HL-60 (cell line): ENCODE data around the gene KNL1.

Experiments used
- DNase-seq, 2 experiments: peaks; one replicate each; pipeline ENCODE4 v3.0.0-alpha.2; 2010 to 2020; ENCODE audit warnings: low read depth in 1 of 2, low spot score in 1 of 2
- H3K27ac ChIP-seq: fragments of 250-450 bp; sonication (Bioruptor Pico); replicated peaks from 2 replicates; pipeline ENCODE4 v1.5.1; 2020; ENCODE audit warnings: mild to moderate bottlenecking, moderate library complexity
- H3K27me3 ChIP-seq: fragments of 250-450 bp; sonication (Bioruptor Pico); 2 replicates; pipeline ENCODE4 v1.5.1; 2021; ENCODE audit warnings: mild to moderate bottlenecking, moderate library complexity; ENCODE audit not compliant: insufficient read depth, poor library complexity, severe bottlenecking
- H3K4me3 ChIP-seq: replicated peaks from 2 replicates; pipeline ENCODE4 v1.5.1; 2011; ENCODE audit warnings: mild to moderate bottlenecking, control low read depth, low read length; ENCODE audit not compliant: insufficient read depth
- GABPA ChIP-seq: IDR thresholded peaks from 2 replicates; pipeline ENCODE4 v1.6.1; 2012; ENCODE audit warnings: low read depth
- POLR2AphosphoS5 ChIP-seq: IDR thresholded peaks from 2 replicates; pipeline ENCODE4 v1.6.1; 2012; ENCODE audit warnings: low read depth
- SPI1 ChIP-seq: IDR thresholded peaks from 2 replicates; pipeline ENCODE4 v1.6.1; 2012; ENCODE audit warnings: low read depth, mild to moderate bottlenecking, borderline replicate concordance
- TF ChIP-seq, protein P1 (sequence below): IDR thresholded peaks from one replicate; pipeline ENCODE4 v1.5.1; 2011; ENCODE audit warnings: low read length, control low read depth, inconsistent platforms; ENCODE audit not compliant: insufficient read depth
- TF ChIP-seq, protein P2 (sequence below): IDR thresholded peaks from 2 replicates; pipeline ENCODE4 v1.6.1; 2012; ENCODE audit warnings: low read depth; ENCODE audit not compliant: insufficient replicate concordance

Gene KNL1

DNA sequence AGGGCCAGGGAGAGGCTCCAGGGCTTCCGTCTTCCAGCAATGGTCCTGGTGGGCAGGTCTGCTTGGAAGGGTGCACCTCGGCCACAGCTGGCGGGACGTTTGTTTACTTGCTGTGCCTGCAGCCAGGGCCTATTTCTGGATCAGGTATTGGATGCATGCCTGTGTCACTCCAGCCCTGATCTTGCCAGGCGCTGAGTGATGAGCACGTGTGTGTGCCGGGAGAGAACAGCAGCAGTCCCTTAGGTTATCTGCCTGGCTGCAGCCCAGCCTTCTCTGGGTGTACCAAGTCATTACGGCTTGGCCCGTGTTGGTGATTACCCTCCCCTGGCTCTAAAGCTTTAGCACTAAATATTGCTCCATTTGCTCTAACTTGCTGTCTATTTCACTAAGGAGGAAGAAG is 44.2 kb upstream of the KNL1 start:
- no peak for DNase-seq

DNA sequence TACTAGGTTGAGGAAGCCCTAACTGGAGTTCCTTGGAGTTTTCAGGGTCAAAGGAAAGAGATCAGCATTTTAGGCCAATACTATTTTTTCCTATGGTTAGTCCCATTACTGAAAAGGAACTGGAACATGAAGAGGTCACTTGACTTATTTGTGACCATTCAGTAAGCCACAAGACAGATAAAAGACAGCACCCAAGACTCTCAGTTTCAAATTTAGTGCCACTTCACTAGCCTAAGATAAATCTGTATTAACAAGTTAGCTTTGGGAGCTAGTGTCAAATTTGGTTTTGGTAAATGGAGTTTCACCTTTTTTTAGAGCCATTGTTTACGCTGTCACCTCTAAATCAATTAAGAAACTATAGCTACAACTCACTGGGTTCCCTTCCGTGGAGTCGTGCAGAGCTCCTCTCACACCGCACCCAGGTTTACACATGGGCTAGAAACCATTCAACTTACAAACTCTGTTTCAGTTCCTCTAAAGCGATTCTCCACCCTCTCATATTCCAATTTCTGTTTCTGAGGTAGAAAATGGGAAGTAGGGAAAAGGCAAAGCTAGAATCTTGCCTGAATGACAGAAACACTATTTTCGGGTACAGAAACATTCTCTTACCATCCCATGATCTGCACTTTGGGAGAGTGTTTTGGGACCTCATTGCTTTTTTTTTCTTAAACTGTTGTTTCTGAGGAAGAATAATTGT is 43.6 kb upstream of the KNL1 start:
- TF ChIP-seq SPI1 = peak; percentile 39; the same call in 1 of the 2 replicates
- TF ChIP-seq, protein P1, sequence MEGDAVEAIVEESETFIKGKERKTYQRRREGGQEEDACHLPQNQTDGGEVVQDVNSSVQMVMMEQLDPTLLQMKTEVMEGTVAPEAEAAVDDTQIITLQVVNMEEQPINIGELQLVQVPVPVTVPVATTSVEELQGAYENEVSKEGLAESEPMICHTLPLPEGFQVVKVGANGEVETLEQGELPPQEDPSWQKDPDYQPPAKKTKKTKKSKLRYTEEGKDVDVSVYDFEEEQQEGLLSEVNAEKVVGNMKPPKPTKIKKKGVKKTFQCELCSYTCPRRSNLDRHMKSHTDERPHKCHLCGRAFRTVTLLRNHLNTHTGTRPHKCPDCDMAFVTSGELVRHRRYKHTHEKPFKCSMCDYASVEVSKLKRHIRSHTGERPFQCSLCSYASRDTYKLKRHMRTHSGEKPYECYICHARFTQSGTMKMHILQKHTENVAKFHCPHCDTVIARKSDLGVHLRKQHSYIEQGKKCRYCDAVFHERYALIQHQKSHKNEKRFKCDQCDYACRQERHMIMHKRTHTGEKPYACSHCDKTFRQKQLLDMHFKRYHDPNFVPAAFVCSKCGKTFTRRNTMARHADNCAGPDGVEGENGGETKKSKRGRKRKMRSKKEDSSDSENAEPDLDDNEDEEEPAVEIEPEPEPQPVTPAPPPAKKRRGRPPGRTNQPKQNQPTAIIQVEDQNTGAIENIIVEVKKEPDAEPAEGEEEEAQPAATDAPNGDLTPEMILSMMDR = no peak
- TF ChIP-seq, protein P2, sequence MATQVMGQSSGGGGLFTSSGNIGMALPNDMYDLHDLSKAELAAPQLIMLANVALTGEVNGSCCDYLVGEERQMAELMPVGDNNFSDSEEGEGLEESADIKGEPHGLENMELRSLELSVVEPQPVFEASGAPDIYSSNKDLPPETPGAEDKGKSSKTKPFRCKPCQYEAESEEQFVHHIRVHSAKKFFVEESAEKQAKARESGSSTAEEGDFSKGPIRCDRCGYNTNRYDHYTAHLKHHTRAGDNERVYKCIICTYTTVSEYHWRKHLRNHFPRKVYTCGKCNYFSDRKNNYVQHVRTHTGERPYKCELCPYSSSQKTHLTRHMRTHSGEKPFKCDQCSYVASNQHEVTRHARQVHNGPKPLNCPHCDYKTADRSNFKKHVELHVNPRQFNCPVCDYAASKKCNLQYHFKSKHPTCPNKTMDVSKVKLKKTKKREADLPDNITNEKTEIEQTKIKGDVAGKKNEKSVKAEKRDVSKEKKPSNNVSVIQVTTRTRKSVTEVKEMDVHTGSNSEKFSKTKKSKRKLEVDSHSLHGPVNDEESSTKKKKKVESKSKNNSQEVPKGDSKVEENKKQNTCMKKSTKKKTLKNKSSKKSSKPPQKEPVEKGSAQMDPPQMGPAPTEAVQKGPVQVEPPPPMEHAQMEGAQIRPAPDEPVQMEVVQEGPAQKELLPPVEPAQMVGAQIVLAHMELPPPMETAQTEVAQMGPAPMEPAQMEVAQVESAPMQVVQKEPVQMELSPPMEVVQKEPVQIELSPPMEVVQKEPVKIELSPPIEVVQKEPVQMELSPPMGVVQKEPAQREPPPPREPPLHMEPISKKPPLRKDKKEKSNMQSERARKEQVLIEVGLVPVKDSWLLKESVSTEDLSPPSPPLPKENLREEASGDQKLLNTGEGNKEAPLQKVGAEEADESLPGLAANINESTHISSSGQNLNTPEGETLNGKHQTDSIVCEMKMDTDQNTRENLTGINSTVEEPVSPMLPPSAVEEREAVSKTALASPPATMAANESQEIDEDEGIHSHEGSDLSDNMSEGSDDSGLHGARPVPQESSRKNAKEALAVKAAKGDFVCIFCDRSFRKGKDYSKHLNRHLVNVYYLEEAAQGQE = no peak
- TF ChIP-seq GABPA = no peak
- no peak for TF ChIP-seq POLR2AphosphoS5
- no peak overlapping the region for H3K4me3 ChIP-seq
- no peak for DNase-seq
- H3K27ac ChIP-seq = no peak overlapping the region
- H3K27me3 ChIP-seq = no peaks in the 10 kb centered on the region

More for the DNA sequence above, 44.2 kb upstream of the KNL1 start:
- Histone ChIP-seq H3K4me3 (no peak overlapping the region), H3K27ac (no peak overlapping the region), H3K27me3 (no peaks in the 10 kb centered on the region)
- TF ChIP-seq, protein P2 = no peak
- TF ChIP-seq POLR2AphosphoS5 (no peak), GABPA (no peak), SPI1 (no peak)
- TF ChIP-seq, protein P1 = no peak

DNA sequence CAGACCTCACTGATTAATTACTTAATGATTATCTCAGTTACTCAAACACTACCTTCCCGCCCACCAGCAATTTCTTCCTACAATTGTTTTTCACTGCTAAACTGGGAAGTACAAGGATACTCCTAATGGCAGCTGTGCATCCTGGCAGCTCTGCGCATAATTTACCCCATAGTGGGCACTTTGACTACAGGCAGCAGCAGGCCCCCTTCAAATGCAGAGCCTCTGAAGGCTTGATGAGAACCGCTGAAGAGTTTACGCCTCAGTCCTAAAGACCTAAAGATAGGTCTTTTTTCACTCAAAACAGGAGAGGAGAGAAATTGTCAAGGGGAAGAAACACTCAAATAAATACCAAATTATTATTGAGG is 39.9 kb upstream of the KNL1 start:
- TF ChIP-seq POLR2AphosphoS5 (no peak), SPI1 (no peak), GABPA (no peak)
- TF ChIP-seq, protein P1 = no peak
- Histone ChIP-seq H3K27ac (no peak overlapping the region), H3K4me3 (no peak overlapping the region), H3K27me3 (no peaks in the 10 kb centered on the region)
- no peak for DNase-seq

DNA sequence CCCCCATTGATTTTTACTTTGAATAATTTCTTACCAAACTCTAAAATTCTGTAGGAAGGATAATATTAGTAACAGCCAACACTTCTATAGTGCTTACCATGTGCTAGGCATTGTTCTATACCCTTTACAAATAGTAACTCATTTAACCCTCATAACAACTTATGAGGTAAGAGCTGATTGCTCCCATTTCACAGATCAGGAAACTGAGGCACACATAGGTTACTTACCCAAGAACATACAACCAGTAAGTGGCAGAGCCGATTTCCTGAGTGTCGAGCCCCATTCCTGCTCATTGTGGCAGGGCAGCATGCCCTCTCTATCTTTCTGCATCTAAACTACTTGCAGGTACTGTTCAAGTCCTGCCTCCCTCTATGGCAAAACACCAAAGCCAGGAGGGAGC is 38.2 kb upstream of the KNL1 start:
- Histone ChIP-seq H3K27me3 (no peaks in the 10 kb centered on the region), H3K4me3 (no peak overlapping the region), H3K27ac (no peak overlapping the region)
- TF ChIP-seq GABPA (no peak), POLR2AphosphoS5 (no peak), SPI1 (no peak)
- TF ChIP-seq, protein P1 = no peak
- TF ChIP-seq, protein P2 = no peak
- no peak for DNase-seq
